ENCODE measurements around the gene NAALADL2.

- TF ChIP-seq, protein P1, sequence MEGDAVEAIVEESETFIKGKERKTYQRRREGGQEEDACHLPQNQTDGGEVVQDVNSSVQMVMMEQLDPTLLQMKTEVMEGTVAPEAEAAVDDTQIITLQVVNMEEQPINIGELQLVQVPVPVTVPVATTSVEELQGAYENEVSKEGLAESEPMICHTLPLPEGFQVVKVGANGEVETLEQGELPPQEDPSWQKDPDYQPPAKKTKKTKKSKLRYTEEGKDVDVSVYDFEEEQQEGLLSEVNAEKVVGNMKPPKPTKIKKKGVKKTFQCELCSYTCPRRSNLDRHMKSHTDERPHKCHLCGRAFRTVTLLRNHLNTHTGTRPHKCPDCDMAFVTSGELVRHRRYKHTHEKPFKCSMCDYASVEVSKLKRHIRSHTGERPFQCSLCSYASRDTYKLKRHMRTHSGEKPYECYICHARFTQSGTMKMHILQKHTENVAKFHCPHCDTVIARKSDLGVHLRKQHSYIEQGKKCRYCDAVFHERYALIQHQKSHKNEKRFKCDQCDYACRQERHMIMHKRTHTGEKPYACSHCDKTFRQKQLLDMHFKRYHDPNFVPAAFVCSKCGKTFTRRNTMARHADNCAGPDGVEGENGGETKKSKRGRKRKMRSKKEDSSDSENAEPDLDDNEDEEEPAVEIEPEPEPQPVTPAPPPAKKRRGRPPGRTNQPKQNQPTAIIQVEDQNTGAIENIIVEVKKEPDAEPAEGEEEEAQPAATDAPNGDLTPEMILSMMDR (IDR thresholded peaks at IDR 0.05) = no peak
- TF ChIP-seq SIN3A (IDR thresholded peaks at IDR 0.05; ENCODE audit: borderline replicate concordance, insufficient read depth, low read depth, low read length) (no peak), REST (IDR thresholded peaks at IDR 0.05; ENCODE audit: insufficient read depth in 1 of 2, low read depth in 2 of 2, low read length in 1 of 2) (no peak), TCF7L2 (IDR thresholded peaks at IDR 0.05; ENCODE audit: low read depth, low read length) (no peak), POLR2AphosphoS5 (IDR thresholded peaks at IDR 0.05; ENCODE audit: low read depth, low read length) (no peak)
Measured at GRCh38 chr3:175837962-175838361, 978.8 kb downstream of the NAALADL2 start.
